Sigmoid colon (tissue), 4 donors: ENCODE data around the gene PRRT1B.

Experiments
- CTCF ChIP-seq, 4 experiments: fragments of 450-650 bp in 3 of 4; fragments of 200-600 bp in 1 of 4; IDR thresholded peaks; one replicate each; pipeline ENCODE4 v1.5.1; 2016 to 2019; ENCODE audit warnings: antibody characterized with exemption in 4 of 4, mild to moderate bottlenecking in 3 of 4, moderate library complexity in 2 of 4
- EP300 ChIP-seq, 4 donors: sonication (generic); formaldehyde crosslinking; IDR thresholded peaks; one replicate each; pipeline ENCODE4 v1.6.1; 2017; ENCODE audit warnings: antibody characterized with exemption in 4 of 4
- POLR2A ChIP-seq, 2 donors: fragments of 450-650 bp; IDR thresholded peaks; one replicate each; pipeline ENCODE4 v1.6.1; 2016; ENCODE audit warnings: antibody characterized with exemption in 2 of 2, mild to moderate bottlenecking in 2 of 2, moderate library complexity in 2 of 2
- POLR2AphosphoS5 ChIP-seq, 4 donors: sonication (generic); formaldehyde crosslinking; IDR thresholded peaks; one replicate each; pipeline ENCODE4 v1.6.1; 2017; ENCODE audit warnings: antibody characterized with exemption in 4 of 4

DNA sequence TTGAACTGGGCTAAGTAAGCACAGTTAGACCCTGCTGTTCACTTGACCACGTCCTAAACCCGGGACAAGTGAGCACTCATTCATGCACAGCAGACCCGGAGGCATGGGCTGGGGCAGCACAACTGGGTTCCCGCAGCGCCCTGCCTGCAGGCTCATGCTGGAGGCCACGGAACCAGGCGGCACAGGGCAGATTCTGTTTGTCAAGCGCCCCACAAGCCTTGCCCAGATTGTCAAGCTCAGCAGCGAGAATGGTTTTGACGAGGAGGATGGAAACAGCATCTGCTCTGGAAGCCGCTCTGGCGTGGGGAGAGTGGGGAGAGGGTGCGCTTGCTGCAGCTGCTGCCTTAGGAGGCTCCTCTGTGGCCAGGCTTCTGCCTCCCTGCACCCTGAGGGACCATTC lies 32.7 kb downstream of the PRRT1B start:
- TF ChIP-seq CTCF (IDR thresholded peaks at IDR 0.05), result no peak
- TF ChIP-seq EP300 (IDR thresholded peaks at IDR 0.05), result no peak
- no peak for TF ChIP-seq POLR2A (IDR thresholded peaks at IDR 0.05)
- no peak for TF ChIP-seq POLR2AphosphoS5 (IDR thresholded peaks at IDR 0.05)
